Trophoblast cell (in vitro differentiated cells and primary cell): ENCODE results near the gene RNF130.
A peak's percentile ranks its signal among the peaks of the same experiment; 100 is the strongest.
"Not testable (repeated sequence)": the region's sequence is repeated elsewhere in the genome, so short reads cannot be mapped to it uniquely, and the experiment has no call there.

Source experiments
- DNase-seq, 2 donors: peaks; one replicate each; pipeline ENCODE4 v3.0.0-alpha.2; 2016
- H2AFZ ChIP-seq: 2 replicates; pipeline ENCODE4 v1.6.1; 2013; ENCODE audit warnings: low read length, moderate library complexity, mild to moderate bottlenecking; ENCODE audit not compliant: insufficient read depth, poor library complexity
- H2AK5ac ChIP-seq: 2 replicates; pipeline ENCODE4 v1.6.1; 2013; ENCODE audit warnings: mild to moderate bottlenecking, low read length
- H2BK120ac ChIP-seq: 2 replicates; pipeline ENCODE4 v1.6.1; 2013; ENCODE audit warnings: low read length, mild to moderate bottlenecking, moderate library complexity; ENCODE audit not compliant: insufficient read depth, poor library complexity
- H2BK12ac ChIP-seq: 2 replicates; pipeline ENCODE4 v1.6.1; 2013; ENCODE audit warnings: mild to moderate bottlenecking, low read length, moderate library complexity
- H2BK5ac ChIP-seq: 2 replicates; pipeline ENCODE4 v1.6.1; 2013; ENCODE audit warnings: low read length, low read depth, moderate library complexity, mild to moderate bottlenecking; ENCODE audit not compliant: poor library complexity
- H3K14ac ChIP-seq: 2 replicates; pipeline ENCODE4 v1.6.1; 2013; ENCODE audit warnings: mild to moderate bottlenecking, low read length
- H3K18ac ChIP-seq: 2 replicates; pipeline ENCODE4 v1.6.1; 2013; ENCODE audit warnings: mild to moderate bottlenecking, low read length
- H3K23ac ChIP-seq: 2 replicates; pipeline ENCODE4 v1.6.1; 2013; ENCODE audit warnings: low read length
- H3K27ac ChIP-seq: 2 replicates; pipeline ENCODE4 v1.5.1; 2013; ENCODE audit warnings: low read depth, mild to moderate bottlenecking, inconsistent platforms, low read length, moderate library complexity
- H3K27me3 ChIP-seq: 2 replicates; pipeline ENCODE4 v1.6.1; 2013; ENCODE audit warnings: inconsistent platforms, mild to moderate bottlenecking, low read length, moderate library complexity; ENCODE audit not compliant: insufficient read depth
- H3K36me3 ChIP-seq, 2 experiments: 1 replicate in 1 of 2; 2 replicates in 1 of 2; pipeline ENCODE4 v1.6.1; 2013; ENCODE audit warnings: low read length in 2 of 2, mild to moderate bottlenecking in 2 of 2, moderate library complexity in 1 of 2; ENCODE audit not compliant: insufficient read depth in 2 of 2, control insufficient read depth in 1 of 2
- H3K4ac ChIP-seq: 2 replicates; pipeline ENCODE4 v1.6.1; 2013; ENCODE audit warnings: low read depth, mild to moderate bottlenecking, low read length, moderate library complexity
- H3K4me1 ChIP-seq, 2 experiments: 1 replicate in 1 of 2; 2 replicates in 1 of 2; pipeline ENCODE4 v1.6.1; 2013; ENCODE audit warnings: low read length in 2 of 2, mild to moderate bottlenecking in 2 of 2, moderate library complexity in 1 of 2; ENCODE audit not compliant: insufficient read depth in 2 of 2, control insufficient read depth in 1 of 2
- H3K4me2 ChIP-seq: 2 replicates; pipeline ENCODE4 v1.6.1; 2013; ENCODE audit warnings: inconsistent platforms, mild to moderate bottlenecking, low read length, moderate library complexity
- H3K4me3 ChIP-seq: 2 replicates; pipeline ENCODE4 v1.5.1; 2013; ENCODE audit warnings: mild to moderate bottlenecking, low read depth, low read length, inconsistent platforms
- H3K79me1 ChIP-seq: one replicate; pipeline ENCODE4 v1.6.1; 2013; ENCODE audit warnings: low read length
- H3K79me2 ChIP-seq: 2 replicates; pipeline ENCODE4 v1.6.1; 2013; ENCODE audit warnings: low read length, mild to moderate bottlenecking; ENCODE audit not compliant: control insufficient read depth, insufficient read depth, poor library complexity
- H3K9ac ChIP-seq: 2 replicates; pipeline ENCODE4 v1.6.1; 2013; ENCODE audit warnings: mild to moderate bottlenecking, low read length
- H3K9me3 ChIP-seq: 2 replicates; pipeline ENCODE4 v1.6.1; 2013; ENCODE audit warnings: low read depth, mild to moderate bottlenecking, control low read depth, inconsistent platforms, low read length; ENCODE audit not compliant: insufficient read depth
- H4K12ac ChIP-seq: 2 replicates; pipeline ENCODE4 v1.6.1; 2013; ENCODE audit warnings: low read depth, mild to moderate bottlenecking, low read length, moderate library complexity
- H4K8ac ChIP-seq: 2 replicates; pipeline ENCODE4 v1.6.1; 2013; ENCODE audit warnings: low read depth, mild to moderate bottlenecking, low read length, moderate library complexity
- H4K91ac ChIP-seq: one replicate; pipeline ENCODE4 v1.6.1; 2013; ENCODE audit warnings: low read depth, mild to moderate bottlenecking, low read length, moderate library complexity
- WGBS: extraction: QIAGEN DNeasy Blood & Tissue Kit; methylation state at CpG from one replicate; pipeline ENCODE4 v1.1.7; 2013; ENCODE audit warnings: missing lambda C conversion rate; ENCODE audit not compliant: insufficient read length, insufficient coverage; ENCODE audit errors: extremely low coverage; 5-methylcytosine and 5-hydroxymethylcytosine counted together

The RNF130 gene

GRCh38 chr5:179991106-179991505 is 80.5 kb downstream of the RNF130 start:
- no CpG with 5 or more reads among the region's 1 CpG for WGBS
- Histone ChIP-seq H3K14ac (no peak overlapping the region), H3K23ac (no peak overlapping the region), H3K27me3 (no peaks in the 10 kb centered on the region), H3K4ac (no peak overlapping the region), H3K9me3 (no peaks in the 10 kb centered on the region), H4K8ac (no peak overlapping the region), H2AK5ac (no peak overlapping the region), H4K12ac (no peak overlapping the region), H2AFZ (no peak overlapping the region), H2BK12ac (no peak overlapping the region), H3K4me2 (no peak overlapping the region), H3K9ac (no peak overlapping the region), H3K79me2 (no peaks in the 10 kb centered on the region), H3K27ac (no peak overlapping the region), H3K36me3 (no peaks in the 10 kb centered on the region), H3K4me1 (no peaks in the 10 kb centered on the region), H3K79me1 (no peaks in the 10 kb centered on the region), H4K91ac (no peak overlapping the region), H2BK120ac (no peak overlapping the region), H3K4me3 (no peak overlapping the region), H2BK5ac (no peak overlapping the region), H3K18ac (no peak overlapping the region)
- DNase-seq: no peak

GRCh38 chr5:179990525-179990924 is 81.0 kb downstream of the RNF130 start:
- H2BK12ac ChIP-seq, H3K27me3 ChIP-seq, H3K79me2 ChIP-seq, H3K4me1 ChIP-seq, H3K36me3 ChIP-seq, H4K91ac ChIP-seq, H2BK120ac ChIP-seq, H2AFZ ChIP-seq, H2AK5ac ChIP-seq, H3K4me2 ChIP-seq, H3K18ac ChIP-seq, H3K14ac ChIP-seq, H3K27ac ChIP-seq, H3K4me3 ChIP-seq, H3K23ac ChIP-seq, H3K9ac ChIP-seq, H4K8ac ChIP-seq, H3K9me3 ChIP-seq, H3K4ac ChIP-seq, H3K79me1 ChIP-seq, H2BK5ac ChIP-seq: not testable (repeated sequence)
- DNase-seq: peak in 1 of 2 donors; percentile 4
- H4K12ac ChIP-seq: peak overlapping the region; percentile 54
- no CpG with 5 or more reads among the region's 8 CpGs for WGBS

- Histone ChIP-seq H2BK12ac (no peak overlapping the region), H3K23ac (no peak overlapping the region), H3K18ac (no peak overlapping the region), H3K4me2 (no peak overlapping the region), H3K14ac (no peak overlapping the region), H2BK5ac (no peak overlapping the region), H3K9ac (no peak overlapping the region), H3K4ac (no peak overlapping the region), H3K27ac (no peak overlapping the region), H3K79me1 (no peaks in the 10 kb centered on the region), H3K27me3 (no peaks in the 10 kb centered on the region), H3K36me3 (no peaks in the 10 kb centered on the region), H4K12ac (no peak overlapping the region), H2AFZ (no peak overlapping the region), H4K8ac (no peak overlapping the region), H3K79me2 (no peaks in the 10 kb centered on the region), H3K4me1 (no peaks in the 10 kb centered on the region), H2AK5ac (no peak overlapping the region), H3K4me3 (no peak overlapping the region), H2BK120ac (no peak overlapping the region), H3K9me3 (no peaks in the 10 kb centered on the region), H4K91ac (no peak overlapping the region)
- peak in 1 of 2 donors; percentile 2 for DNase-seq
- WGBS: no CpG with 5 or more reads among the region's 6 CpGs
Observed at GRCh38 chr5:179986328-179986727, 85.2 kb downstream of the RNF130 start.

- H3K23ac ChIP-seq: no peak overlapping the region
- no peak for DNase-seq
- H4K91ac ChIP-seq: no peak overlapping the region
- no peak overlapping the region for H4K8ac ChIP-seq
- no peak overlapping the region for H4K12ac ChIP-seq
- no CpG with 5 or more reads among the region's 5 CpGs for WGBS
- H3K27me3 ChIP-seq: no peaks in the 10 kb centered on the region
- no peak overlapping the region for H3K9ac ChIP-seq
- no peak overlapping the region for H3K27ac ChIP-seq
- no peak overlapping the region for H2BK12ac ChIP-seq
- no peaks in the 10 kb centered on the region for H3K79me1 ChIP-seq
- no peaks in the 10 kb centered on the region for H3K4me1 ChIP-seq
- H3K4me3 ChIP-seq: no peak overlapping the region
- H3K9me3 ChIP-seq: no peaks in the 10 kb centered on the region
- no peak overlapping the region for H3K4me2 ChIP-seq
- no peak overlapping the region for H2AK5ac ChIP-seq
- no peak overlapping the region for H2AFZ ChIP-seq
- H2BK120ac ChIP-seq: no peak overlapping the region
- H3K14ac ChIP-seq: no peak overlapping the region
- no peak overlapping the region for H2BK5ac ChIP-seq
- peaks cover 2 to 5% of the 10 kb centered on the region in 2 experiments for H3K36me3 ChIP-seq
- no peaks in the 10 kb centered on the region for H3K79me2 ChIP-seq
- H3K4ac ChIP-seq: no peak overlapping the region
- no peak overlapping the region for H3K18ac ChIP-seq
Observed at GRCh38 chr5:179981636-179982035, 89.9 kb downstream of the RNF130 start.
